Kidney epithelial cell (primary cell): ENCODE data around the gene AFF1. TPM values are rescaled to one million over a fixed set of nuclear protein-coding genes. Genes with fewer than 3 reads are reported as not detected.
A peak's percentile ranks its signal among the peaks of the same experiment; 100 is the strongest.

Source experiments
- DNase-seq: peaks from one replicate; pipeline ENCODE4 v3.0.0-alpha.2; 2010; ENCODE audit warnings: low read depth
- H3K27me3 ChIP-seq: 2 replicates; pipeline ENCODE4 v1.6.0; 2011; ENCODE audit warnings: low read length; ENCODE audit not compliant: control insufficient read depth, insufficient read depth
- H3K36me3 ChIP-seq: 2 replicates; pipeline ENCODE4 v1.5.1; 2011; ENCODE audit warnings: low read length; ENCODE audit not compliant: control insufficient read depth, insufficient read depth
- H3K4me3 ChIP-seq: 2 replicates; pipeline ENCODE4 v1.5.1; 2011; ENCODE audit warnings: low read depth, mild to moderate bottlenecking, control low read depth, low read length
- total RNA-seq: library from RNA; depleted of rRNA; stranded (reverse); fragments of >200 nt; gene quantifications from 2 replicates; pipeline ENCODE4 v1.2.3, GENCODE V29; 2015
- TF ChIP-seq, protein P1 (sequence below): IDR thresholded peaks from 2 replicates; pipeline ENCODE4 v1.5.1; 2011; ENCODE audit warnings: mild to moderate bottlenecking, moderate library complexity, low read length, control low read depth, inconsistent platforms; ENCODE audit not compliant: insufficient read depth, poor library complexity, severe bottlenecking

The AFF1 gene, protein sequence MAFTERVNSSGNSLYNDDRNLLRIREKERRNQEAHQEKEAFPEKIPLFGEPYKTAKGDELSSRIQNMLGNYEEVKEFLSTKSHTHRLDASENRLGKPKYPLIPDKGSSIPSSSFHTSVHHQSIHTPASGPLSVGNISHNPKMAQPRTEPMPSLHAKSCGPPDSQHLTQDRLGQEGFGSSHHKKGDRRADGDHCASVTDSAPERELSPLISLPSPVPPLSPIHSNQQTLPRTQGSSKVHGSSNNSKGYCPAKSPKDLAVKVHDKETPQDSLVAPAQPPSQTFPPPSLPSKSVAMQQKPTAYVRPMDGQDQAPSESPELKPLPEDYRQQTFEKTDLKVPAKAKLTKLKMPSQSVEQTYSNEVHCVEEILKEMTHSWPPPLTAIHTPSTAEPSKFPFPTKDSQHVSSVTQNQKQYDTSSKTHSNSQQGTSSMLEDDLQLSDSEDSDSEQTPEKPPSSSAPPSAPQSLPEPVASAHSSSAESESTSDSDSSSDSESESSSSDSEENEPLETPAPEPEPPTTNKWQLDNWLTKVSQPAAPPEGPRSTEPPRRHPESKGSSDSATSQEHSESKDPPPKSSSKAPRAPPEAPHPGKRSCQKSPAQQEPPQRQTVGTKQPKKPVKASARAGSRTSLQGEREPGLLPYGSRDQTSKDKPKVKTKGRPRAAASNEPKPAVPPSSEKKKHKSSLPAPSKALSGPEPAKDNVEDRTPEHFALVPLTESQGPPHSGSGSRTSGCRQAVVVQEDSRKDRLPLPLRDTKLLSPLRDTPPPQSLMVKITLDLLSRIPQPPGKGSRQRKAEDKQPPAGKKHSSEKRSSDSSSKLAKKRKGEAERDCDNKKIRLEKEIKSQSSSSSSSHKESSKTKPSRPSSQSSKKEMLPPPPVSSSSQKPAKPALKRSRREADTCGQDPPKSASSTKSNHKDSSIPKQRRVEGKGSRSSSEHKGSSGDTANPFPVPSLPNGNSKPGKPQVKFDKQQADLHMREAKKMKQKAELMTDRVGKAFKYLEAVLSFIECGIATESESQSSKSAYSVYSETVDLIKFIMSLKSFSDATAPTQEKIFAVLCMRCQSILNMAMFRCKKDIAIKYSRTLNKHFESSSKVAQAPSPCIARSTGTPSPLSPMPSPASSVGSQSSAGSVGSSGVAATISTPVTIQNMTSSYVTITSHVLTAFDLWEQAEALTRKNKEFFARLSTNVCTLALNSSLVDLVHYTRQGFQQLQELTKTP
- total RNA-seq, result 16.9 and 18.1 TPM in 2 replicates

DNA sequence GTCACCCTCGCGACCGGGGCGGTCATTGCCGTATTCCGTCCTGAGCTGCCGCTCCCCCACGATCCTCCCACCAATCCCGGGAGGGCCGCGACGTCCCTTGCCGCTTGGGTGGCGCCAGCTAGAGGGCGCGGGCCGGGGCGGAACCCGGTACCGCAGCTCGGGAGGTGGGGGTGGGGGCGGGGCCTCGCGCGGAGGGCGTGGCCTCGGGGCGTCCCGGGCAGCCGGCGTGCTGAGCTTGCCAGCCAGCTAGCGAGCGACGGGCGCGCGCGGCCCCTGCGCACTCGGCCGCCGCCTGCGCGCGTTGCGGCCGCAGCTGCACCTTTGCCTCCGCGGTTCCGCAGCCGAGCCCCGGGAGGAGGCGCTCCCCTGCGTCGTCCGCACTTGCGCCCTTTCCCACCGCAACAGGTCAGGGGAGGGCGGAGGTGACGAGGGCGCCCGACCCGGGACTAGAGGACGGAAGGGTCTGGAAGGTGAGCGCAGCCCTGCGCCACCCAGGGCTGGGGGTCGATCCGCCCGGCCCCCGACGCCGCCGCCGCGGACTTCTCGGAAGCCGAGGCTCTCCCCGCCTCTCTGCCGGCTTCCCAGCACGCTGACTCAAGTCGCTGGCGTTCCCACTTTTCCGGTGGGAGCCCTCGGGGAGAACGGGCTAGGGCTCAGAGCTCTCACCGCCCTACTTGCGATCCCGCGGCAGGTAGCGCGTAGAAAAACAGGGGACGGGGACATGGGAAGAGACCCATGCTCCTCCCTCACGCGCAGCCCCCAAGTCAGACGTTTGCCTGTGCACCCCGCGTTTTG, at the start of gene AFF1:
Gene AFF1, plus strand, starts transcription at position 241 of the 795 bp plus-strand sequence. CDS start 13,523 bp downstream, outside the sequence.
- no peak for DNase-seq
- Histone ChIP-seq H3K27me3 (no peaks in the 10 kb centered on the region), H3K36me3 (no peaks in the 10 kb centered on the region), H3K4me3 (peak within 1 kb of the TSS; percentile 88)
- TF ChIP-seq, protein P1, sequence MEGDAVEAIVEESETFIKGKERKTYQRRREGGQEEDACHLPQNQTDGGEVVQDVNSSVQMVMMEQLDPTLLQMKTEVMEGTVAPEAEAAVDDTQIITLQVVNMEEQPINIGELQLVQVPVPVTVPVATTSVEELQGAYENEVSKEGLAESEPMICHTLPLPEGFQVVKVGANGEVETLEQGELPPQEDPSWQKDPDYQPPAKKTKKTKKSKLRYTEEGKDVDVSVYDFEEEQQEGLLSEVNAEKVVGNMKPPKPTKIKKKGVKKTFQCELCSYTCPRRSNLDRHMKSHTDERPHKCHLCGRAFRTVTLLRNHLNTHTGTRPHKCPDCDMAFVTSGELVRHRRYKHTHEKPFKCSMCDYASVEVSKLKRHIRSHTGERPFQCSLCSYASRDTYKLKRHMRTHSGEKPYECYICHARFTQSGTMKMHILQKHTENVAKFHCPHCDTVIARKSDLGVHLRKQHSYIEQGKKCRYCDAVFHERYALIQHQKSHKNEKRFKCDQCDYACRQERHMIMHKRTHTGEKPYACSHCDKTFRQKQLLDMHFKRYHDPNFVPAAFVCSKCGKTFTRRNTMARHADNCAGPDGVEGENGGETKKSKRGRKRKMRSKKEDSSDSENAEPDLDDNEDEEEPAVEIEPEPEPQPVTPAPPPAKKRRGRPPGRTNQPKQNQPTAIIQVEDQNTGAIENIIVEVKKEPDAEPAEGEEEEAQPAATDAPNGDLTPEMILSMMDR, result peak; percentile 16

DNA sequence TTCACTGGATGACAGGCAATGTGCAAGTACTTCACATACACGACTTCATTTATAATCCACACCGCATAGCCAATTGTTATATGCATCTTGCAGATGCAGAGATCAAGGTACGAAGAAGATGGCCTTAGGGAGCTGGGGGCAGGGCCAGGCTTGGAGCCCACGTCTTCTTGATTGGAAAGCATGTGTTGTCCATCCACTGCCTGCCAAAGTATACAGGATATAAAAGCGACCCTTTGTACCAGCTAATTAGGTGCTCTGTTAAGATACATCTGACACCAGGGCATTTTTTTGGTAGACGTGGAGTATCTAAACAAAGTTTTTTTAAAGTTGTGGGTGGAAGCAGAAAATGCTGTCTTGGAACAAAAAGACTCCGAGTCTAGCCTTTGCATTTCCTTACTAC, 44.0 kb upstream of the AFF1 start:
- DNase-seq, result no peak
- H3K4me3 ChIP-seq, result no peak overlapping the region
- TF ChIP-seq, protein P1, result no peak

DNA sequence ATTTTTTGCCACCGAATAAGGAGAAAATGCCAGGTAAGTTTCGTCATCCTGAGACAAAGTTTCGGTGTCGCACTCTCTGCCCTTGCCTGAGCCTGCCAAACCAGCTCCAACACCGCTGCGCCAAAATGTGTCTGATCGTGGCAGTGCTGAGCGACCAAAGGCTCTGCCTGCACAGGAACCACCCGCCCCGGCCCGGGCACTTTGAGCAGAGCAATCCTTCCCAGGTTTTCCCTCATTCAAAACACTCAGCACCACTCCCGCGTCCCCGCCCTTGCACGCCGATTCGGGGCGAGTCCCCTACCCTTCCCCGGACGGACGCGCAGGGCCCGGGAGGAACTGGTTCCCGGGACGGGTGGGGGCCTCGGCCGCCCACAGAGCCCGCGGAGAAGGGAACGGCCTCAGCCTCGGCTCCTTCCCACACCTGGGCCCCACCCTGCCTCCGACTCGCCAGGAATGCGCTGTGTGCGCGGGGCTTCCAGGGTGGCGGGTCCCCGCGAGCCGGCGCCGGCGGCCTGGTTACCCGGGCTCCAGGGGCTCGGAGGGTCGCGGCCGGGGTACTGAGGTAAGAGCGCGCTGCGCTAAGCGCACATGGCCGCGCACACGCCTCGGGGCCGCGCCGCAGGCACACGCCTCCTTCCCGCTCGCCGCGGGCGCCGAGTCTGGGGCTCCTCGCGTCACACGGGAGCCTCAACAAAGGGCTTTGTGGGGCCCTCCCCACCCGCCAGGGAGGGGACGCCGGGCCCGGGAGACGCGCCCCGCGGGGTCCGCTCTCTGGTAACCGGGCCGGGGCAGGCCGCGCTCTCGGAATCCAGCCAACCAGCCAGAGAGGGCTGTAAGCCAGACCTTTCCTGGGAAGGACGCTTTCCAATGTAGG, 42.8 kb upstream of the AFF1 start, which contains the start of gene C4orf36:
Gene C4orf36, minus strand, starts transcription at position 661 of the 874 bp plus-strand sequence. CDS start 902 bp downstream, outside the sequence.
- no peak for DNase-seq
- H3K4me3 ChIP-seq, result peak within 1 kb of the TSS; percentile 51
- H3K36me3 ChIP-seq, result no peaks in the 10 kb centered on the region
- H3K27me3 ChIP-seq, result no peaks in the 10 kb centered on the region
- TF ChIP-seq, protein P1, result no peak

More for the DNA sequence above, 44.0 kb upstream of the AFF1 start:
- no peaks in the 10 kb centered on the region for H3K36me3 ChIP-seq
- H3K27me3 ChIP-seq, result no peaks in the 10 kb centered on the region

DNA sequence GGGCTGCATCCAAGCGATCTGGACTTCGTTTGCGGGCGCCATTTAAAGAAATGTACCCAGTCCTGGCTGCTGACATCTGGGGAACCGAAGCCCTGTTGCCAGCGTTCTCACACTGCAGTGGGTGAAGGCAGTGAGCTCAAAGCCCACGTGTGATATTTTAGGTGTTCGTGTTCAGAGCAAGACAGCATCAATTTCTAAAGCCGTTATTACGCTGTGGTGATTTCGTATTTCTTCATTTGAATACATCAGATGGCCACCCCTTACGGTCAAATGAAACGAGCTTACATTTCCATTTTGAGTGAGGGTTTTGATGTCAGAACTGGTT, 42.2 kb upstream of the AFF1 start:
- DNase-seq, result no peak
- TF ChIP-seq, protein P1, result no peak
- peak overlapping the region; percentile 51 for H3K4me3 ChIP-seq
- H3K27me3 ChIP-seq, result no peaks in the 10 kb centered on the region
- no peaks in the 10 kb centered on the region for H3K36me3 ChIP-seq
